CD4-positive, alpha-beta T cell treated with Interferon alpha-2 for 1 hour (primary cell): ENCODE measurements around the gene KRT71.

ENCODE experiments used
- DNase-seq, 2 donors: peaks; one replicate each; pipeline ENCODE4 v3.0.0-alpha.2; 2020 to 2022

KRT71 gene

DNA sequence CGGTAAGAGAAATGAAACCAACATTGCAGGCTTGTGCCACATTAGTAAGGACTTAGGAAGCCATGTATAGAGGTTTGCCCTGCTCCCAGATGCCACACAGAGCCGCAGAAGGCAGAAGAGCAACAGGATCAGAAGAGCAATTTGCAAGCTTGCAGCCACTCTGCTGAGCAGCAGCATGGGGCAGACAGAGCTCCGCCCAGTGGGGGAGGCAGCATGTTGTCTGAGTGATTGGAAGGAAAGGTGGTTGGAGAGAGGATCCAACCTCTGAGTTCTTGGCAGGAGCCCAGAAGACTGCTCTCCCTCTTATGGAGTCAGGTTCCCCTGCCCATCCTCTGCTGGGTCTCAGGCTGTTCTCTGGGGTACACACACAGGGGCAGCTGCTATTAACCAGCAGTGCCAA is 57.6 kb downstream of the KRT71 start:
- no peak for DNase-seq

DNA sequence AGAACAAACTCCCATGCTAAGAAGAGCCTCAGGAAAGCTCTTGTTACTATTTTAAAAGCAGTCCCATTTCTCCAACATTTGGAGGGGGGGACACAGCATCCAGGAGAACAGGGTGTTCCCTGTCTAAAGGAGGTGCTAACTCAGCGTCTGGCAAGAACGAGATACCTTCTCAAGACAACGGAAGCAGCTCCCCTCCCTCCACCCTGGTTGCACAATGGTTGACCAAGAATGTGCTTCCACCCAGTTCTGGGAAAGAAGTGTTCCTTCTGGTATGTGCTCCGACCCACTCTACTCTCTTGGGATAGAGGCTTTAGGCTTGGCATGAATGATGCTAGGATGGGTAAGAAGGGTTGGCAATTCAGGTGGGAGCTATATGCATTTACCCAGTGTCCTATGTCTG is 58.4 kb downstream of the KRT71 start:
- DNase-seq, result no peak

DNA sequence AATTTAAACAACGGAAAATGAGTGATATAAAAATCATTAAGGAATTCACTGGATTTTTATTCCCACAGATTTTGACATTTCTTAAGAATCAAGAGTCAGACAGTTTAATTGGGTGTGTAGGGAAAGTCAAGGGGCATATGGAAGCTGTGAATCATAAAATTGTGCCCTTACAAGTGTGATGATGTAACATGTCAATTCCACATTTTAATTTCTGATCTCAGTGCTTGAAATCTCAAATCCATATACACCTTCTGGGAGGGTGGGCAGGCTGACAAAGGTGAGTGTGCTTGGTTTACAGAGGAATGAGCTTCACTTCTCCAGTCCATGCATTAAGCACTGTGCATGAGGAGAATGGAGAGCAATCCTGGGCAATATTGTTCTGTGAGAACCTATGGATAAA is 58.8 kb downstream of the KRT71 start:
- no peak for DNase-seq
